Choroid plexus epithelial cell (primary cell): Measurements from ENCODE around the gene NRIP1.

ENCODE experiments used
- DNase-seq: peaks from one replicate; pipeline ENCODE4 v3.0.0-alpha.2; 2010; ENCODE audit warnings: low read depth
- H3K4me3 ChIP-seq: 2 replicates; pipeline ENCODE4 v1.5.1; 2011; ENCODE audit warnings: low read depth, mild to moderate bottlenecking, control low read depth, low read length, moderate library complexity
- CTCF ChIP-seq: conservative IDR thresholded peaks from 2 replicates; pipeline ENCODE4 v1.5.1; 2011; ENCODE audit warnings: low read depth, mild to moderate bottlenecking, control low read depth, inconsistent platforms, low read length, moderate library complexity

NRIP1 gene

GRCh38 chr21:15084668-15085067, 19.9 kb upstream of the NRIP1 start:
- TF ChIP-seq CTCF = no peak

GRCh38 chr21:15080526-15080925, 15.7 kb upstream of the NRIP1 start:
- H3K4me3 ChIP-seq = no peak overlapping the region
- TF ChIP-seq CTCF = no peak
- DNase-seq = no peak

More at GRCh38 chr21:15084668-15085067, 19.9 kb upstream of the NRIP1 start:
- DNase-seq = no peak
- H3K4me3 ChIP-seq = no peak overlapping the region

- no peak overlapping the region for H3K4me3 ChIP-seq
- TF ChIP-seq CTCF = no peak
- DNase-seq = no peak
Observed at GRCh38 chr21:15079269-15079668, 14.5 kb upstream of the NRIP1 start.

GRCh38 chr21:15078180-15078579, 13.4 kb upstream of the NRIP1 start:
- DNase-seq = no peak
- no peak for TF ChIP-seq CTCF
- H3K4me3 ChIP-seq = no peak overlapping the region

- TF ChIP-seq CTCF = no peak
- no peak overlapping the region for H3K4me3 ChIP-seq
- DNase-seq = no peak
Observed at GRCh38 chr21:15077529-15078145, 12.8 kb upstream of the NRIP1 start.

GRCh38 chr21:15076730-15077129, 11.9 kb upstream of the NRIP1 start:
- no peak for DNase-seq
- no peak overlapping the region for H3K4me3 ChIP-seq
- no peak for TF ChIP-seq CTCF

GRCh38 chr21:15071009-15071408, 6.2 kb upstream of the NRIP1 start:
- no peak for TF ChIP-seq CTCF
- H3K4me3 ChIP-seq = no peak overlapping the region
- DNase-seq = no peak
